ENCODE measurements around the gene OPRL1.
"Not testable (repeated sequence)": the region's sequence is repeated elsewhere in the genome, so short reads cannot be mapped to it uniquely, and the experiment has no call there.

Gene OPRL1

DNA sequence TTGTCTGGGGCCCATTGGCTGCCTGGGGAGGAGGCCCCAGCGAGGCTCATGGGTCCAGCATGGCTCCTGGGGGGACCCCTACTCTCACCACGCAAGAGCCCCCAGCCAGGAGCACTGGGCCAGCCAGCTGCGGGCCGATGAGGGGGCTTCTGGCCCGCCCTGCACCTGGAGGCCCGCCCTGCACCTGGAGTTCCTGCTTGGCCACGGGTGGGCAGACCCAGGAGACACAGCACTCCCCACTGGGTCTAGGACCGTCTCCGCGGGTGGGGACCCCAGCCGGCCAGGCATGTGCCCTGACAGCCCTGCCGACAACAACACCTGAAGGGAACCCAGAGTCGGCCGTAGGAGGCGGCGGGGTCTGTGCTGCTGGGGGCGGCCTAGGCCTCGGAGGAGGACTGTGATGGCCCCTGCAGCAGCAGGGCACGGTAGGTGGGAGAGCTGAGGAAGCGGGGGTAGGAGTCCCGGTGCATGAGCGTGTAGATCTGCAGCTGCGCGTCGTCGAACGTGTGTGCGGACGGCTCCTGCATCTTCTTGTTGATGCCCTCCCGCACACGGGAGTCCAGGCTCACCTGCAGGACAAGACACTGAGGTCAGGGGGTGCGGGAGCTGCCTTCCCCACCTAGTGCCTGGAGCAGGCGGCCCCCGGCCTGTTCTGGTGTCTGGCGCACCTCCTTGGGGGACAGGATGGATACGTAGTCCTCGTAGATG, 6.3 kb upstream of the OPRL1 start:
- DNase-seq, result no peak

DNA sequence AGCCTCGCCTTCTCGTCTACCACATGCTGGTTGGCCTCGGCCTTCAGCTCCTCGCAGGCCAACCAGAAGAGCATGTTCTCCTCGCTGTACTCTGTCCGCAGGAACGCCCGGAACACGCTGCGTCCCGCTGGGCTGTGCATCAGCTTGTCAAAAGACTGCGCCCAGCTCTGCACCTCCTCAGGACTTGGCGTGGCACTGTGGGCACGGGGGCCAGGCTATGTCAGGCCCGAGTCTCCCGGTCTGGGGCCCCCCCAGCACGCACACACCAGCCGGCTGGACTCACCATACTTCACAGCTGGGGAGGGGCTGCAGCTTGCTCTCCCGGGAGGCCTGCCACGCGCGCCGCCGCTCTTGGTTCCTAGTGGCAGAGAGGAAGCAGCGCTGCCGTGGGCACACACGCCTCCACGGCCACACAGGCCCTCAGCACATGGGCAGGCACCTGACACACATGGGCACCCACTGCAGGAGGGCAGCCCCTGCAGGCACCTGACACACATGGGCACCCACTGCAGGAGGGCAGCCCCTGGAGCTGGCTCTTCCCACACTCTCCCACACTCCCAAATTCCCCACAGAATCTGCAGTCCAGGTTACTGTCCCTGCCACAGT, 5.6 kb upstream of the OPRL1 start:
- DNase-seq, result no peak

DNA sequence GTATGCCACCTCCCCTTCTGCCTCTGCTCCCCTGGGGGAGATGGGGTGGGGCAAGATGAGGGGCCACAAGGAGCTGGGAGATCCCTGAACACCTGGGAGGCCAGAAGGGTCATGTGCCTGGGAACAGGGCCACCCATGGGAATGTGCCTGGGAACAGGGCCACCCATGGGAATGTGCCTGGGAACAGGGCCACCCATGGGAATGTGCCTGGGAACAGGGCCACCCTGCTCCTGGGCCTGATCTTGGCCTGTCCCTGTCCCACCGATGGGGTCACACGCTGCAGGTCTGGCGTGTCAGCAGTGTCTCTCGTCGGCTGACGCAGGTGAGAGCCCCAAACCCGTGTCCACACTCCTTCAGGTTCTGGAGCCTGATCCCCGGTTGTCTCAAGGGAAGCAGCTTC, 4.9 kb upstream of the OPRL1 start:
- DNase-seq, result no peak

DNA sequence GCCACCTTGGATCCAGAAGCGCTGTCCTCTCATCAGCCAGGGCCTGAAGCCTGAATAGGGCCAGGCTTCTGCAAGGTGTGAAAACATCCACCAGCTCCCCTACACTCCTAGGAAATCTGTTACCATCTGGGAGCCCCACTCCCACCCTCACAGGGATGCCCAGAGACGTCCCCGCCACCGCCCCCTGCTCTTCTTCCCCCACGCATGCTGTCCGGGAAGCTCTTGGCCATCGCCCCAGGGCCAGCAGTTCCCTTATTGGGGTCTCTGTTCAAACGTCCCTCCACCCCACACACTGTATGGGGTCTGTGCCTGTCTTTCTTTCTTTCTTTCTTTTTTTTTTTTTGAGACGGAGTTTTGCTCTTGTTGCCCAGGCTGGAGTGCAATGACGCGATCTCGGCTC, 4.3 kb upstream of the OPRL1 start:
- DNase-seq, result no peak

DNA sequence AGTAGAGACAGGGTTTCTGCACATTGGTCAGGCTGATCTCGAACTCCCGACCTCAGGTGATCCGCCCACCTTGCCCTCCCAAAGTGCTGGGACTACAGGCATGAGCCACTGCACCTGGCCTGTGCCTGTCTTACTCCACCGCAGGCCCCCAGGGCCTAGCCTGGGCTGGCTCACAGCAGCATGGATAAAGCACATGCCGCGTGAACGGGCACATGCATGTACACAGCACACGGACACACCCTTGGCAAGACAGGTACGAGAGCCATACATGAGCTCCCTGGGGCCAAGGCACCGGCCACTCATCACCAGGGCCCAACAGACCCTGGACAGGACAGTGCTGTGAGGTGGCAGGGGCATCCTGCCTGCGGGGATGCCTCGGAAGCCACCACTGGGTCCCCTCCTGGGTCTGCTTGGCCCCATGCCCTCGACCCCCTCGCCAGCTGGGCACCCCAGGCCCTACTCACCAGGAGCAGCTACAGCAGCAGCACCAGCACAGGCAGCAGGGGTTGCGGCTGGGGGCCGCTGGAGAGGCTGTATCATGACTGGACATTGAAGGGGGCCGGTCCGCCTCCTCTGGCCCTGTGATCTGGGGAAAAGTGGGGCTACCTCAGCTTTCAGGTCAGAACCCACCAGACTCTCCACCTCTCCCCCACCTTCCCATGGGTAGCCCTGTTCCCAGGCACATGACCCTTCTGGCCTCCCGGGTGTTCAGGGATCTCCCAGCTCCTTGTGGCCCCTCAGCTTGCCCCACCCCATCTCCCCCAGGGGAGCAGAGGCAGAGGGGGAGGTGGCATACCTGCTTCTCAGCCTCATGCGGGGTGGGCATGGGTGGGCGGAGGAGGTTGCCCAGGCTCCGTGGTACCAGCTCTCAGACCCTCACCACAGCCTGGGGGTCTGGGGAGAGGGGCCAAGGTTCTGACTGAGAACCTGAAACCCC, 3.6 kb upstream of the OPRL1 start:
- DNase-seq, result no peak

DNA sequence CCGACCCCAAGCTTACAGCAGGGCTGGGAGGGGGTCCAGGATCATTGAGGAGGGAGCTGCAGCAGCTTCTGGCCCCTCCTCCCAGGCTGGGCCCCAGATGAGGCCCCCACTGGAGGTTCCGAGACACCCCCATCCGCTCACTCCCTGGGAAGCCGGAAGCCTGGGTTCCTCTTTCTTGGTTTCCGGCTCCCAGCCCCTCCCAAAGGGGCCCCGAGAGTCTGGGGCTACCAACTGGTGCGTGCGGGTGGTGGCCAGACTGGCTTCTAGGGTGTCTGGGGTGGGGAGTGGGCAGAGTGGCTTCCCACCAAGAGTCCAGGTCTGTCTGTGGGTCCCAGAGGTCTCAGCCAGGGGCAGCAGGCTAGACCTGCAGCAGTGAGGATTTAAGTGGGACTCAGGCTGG, 2.8 kb upstream of the OPRL1 start:
- DNase-seq, result no peak

DNA sequence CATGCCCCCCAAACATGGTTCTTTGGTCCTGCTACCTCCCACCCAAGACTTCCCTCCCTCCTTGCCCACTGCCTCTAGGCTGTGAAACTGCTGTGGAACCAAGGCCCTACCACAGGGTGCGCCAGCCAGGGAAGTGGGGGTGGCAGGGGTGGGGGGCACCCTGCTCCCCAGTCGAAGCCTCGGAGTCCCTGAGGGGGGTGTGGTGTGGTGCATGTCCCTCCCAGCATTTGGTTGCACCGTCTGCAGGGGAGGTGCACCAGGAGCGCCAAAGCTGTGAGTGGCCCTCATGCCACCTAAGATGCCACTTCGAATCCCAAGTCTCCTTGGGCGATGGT, 2.4 kb upstream of the OPRL1 start:
- DNase-seq, result no peak

DNA sequence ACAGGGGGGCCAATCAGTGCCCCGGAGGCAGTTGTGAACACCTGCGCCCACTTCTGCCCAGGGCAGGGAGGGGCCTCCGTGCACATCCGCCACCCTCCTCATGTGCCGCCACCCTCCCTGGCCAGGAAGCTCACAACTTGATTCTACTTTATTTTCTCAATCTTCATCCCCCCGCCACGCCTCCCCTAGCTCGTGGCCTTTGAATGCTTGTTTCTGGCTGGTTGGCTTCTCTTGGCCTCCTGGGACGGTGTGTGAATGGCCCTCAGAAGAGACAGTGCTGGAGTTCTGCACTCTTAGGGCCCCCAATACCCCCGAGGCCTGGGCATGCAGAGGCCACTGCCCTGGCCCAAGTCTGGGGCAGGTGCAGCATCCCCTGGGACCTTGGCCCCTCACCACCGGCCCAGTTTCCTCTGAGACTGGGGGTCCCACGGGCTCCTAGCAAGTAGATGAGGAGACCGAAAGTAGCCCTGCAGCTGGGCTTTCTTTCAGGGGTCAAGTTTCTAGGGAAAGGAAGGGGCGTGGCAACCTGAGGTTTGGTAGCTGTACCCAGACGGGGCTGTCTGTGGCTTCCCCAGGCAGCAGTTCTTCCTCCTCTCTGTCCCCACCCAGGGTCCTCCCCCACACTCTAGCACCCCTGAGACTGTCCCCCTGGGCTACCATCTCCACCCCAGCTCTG, 1.9 kb upstream of the OPRL1 start:
- DNase-seq, result peak; percentile 44

DNA sequence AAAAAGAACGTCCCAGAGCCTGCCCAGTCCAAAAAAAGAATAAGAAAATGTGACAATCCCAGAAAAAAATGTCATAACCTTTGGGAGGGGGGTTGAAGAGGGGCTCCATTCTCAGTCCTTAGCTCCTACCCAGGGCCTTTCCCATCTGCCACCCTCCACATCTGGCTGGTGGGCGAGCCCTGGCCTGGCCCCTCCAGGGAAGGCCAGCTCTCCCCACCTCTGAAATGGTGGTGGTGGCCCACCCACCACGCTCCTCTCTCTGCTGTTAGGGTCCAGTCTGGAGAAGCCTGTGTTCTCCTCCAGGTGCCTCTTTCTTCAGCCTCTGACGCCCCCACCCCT, 979 bp upstream of the OPRL1 start:
- DNase-seq, result no peak

DNA sequence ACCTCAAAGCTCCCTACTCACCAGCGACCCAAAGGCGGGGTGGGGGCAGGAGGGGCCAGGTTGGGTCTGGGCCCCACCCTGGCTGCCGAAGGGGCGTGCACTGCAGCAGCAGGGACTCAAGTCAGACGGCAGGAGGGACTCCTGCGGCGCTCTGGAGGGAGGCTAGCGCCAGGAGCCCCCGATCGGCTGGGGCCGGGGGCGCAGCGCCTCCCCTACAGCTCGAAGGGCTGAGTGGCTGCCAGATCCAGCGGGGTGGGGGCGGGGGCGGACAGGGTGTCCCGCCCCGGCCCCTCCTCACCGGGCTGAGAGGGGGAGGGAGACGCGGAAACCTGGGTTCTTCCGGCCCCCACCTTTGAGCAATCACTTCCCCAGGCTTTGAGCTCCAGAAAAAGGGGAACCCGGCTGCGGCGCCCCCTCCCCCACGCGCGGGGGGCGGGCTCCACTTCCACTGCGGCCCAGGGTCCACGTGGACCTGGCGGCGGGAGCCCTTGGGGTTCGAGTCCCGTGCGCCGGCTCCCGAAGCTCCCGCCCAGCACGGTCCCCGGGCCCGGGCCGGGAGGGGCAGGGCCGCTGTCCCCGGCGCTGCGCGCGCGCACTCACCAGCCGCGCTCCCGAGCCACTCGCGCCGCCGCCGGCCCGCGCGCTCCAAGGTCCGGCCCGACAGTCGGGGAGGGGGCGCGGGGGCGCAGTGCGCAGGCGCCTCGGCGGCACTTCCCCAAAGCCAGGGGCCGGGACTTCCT, 439 bp upstream of the OPRL1 start, which contains the start of gene RGS19:
RGS19 (minus strand) TSS at position 246 of the 740 bp plus-strand sequence. CDS start 2,632 bp downstream, outside the sequence.
- DNase-seq, result peak; percentile 62

DNA sequence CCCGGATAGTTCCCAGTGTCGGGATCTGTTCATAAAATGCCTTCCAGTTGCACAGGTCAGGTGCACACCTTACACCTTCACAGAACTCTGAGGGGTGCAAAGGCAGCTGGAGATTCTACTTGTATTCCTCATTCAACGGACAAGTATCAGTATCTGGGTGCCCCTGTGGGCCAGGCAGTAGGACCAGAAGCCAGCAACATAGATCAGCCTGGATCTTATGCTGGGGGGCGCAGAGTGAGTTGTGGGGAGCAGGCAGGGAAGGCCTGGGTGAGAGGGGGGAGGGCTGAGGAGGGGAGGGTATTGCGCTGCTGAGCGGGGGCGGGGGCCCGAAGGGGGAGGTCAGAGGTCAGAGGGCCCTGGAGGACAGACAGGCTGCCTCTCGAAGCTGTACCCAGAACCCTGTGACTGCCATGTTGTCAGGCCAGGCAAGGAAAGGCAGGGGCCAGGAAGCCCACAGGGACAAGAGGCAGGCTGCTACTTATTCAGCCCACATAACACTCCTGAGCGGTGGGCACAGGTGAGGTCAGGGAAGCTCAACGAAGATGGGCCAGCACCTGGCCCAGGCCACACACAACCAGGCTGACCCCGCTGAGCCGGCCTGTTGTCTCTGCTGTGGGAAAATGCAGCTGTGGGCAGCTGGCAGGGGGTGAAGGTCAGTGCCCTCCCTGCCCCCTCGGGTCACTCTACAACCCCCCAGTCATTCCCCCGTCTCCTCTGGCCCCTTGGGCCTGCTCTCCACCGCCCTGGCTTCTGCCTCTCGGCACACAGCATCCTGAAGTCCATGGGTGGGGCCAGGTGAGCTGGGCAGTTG, 1.1 kb downstream of the OPRL1 start:
- DNase-seq, result no peak

DNA sequence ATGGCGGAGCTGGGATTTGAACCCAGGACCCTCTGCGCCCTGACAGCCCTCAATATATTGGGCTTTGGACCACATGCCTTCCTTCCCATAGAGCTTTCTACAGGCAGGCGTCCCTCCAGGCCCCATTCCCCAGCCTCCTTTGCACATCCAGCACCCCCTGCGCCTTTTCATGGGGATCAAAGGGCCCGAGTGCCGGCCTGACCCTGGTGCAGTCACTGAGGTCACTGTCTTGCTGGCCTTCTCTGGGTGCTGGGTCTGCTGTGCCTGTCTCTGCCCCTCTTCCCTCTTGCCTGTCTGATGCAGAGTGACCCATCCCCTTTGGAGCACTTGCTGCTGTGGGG, 1.7 kb downstream of the OPRL1 start:
- no peak for DNase-seq

DNA sequence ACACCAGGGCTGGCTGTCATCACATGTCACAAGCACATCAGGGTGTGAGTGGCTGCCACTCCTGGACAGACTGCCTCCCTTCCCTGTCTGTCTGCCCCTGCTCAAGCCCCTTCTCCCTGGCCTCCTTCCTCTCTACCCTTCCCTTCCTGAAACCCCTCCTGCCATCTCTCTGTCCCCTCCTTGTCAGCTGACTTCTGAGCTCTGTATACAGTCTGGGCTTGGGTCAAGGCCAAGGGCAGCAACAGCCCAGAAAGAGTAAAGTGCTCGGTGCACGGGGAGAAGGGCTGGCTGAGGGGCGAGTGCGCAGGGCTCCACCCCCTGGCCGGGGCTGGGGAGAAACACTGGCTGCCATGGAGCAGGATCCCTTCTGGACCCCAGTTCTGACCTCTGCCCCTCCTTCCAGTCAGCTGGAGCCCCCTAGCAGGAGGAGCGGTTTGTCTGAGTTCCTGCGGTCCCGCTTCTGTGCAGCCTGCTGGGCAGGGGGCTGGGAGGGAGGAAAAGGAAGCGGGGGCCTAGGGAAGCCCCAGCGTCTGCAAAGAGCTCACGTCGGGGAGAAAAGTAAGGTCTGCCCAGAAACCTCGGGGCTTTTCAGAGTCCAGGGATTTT, 2.3 kb downstream of the OPRL1 start:
- DNase-seq, result no peak

DNA sequence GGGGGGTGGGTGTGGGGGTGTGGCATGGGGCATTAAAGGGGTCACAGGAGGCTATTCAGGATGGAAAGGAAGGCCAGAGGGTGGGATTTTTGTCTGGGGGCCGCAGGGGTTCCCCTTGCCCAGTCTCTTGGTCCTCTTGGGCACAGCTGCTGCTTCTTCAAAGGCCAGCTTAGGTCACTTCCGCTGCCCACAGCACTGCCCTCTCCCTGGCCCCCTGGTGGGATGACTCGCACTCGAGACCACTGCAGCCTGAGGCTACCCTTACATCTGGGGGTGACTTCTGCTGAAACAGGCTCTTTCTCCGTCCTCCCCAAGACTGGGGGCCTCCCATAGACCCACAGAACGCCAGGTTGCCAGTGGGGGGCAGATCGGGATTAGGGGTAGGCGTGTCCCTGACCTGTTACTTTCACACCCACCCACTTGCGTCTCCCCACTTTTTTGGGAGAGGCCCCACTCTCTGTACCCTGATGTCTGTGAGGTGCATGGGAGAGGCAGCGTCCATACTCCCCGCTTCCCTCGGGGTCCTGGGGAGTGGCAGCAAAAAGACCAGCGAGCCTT, 3.0 kb downstream of the OPRL1 start:
- no peak for DNase-seq

DNA sequence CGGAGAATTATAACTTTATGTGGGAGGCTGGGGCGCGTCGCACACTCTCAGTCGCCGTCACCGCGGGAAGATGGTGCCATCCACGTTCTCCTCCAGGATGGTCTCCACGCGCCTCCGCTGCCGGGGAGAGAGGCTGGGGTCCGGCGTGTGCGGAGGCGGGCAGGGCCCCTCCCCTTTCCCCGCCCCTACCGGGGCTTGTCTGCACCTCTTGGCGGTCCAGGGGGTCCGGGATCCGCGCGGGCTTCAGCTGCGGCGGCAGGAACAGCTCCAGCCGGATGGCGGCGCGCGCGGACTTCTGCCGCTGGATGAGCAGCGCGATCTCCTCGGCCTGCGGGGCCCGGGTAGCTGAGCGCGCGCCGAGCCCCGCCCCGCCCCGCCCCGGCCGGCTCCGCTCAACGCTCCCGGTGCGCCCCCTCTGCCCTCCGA, 3.5 kb downstream of the OPRL1 start:
- DNase-seq, result peak; percentile 74

DNA sequence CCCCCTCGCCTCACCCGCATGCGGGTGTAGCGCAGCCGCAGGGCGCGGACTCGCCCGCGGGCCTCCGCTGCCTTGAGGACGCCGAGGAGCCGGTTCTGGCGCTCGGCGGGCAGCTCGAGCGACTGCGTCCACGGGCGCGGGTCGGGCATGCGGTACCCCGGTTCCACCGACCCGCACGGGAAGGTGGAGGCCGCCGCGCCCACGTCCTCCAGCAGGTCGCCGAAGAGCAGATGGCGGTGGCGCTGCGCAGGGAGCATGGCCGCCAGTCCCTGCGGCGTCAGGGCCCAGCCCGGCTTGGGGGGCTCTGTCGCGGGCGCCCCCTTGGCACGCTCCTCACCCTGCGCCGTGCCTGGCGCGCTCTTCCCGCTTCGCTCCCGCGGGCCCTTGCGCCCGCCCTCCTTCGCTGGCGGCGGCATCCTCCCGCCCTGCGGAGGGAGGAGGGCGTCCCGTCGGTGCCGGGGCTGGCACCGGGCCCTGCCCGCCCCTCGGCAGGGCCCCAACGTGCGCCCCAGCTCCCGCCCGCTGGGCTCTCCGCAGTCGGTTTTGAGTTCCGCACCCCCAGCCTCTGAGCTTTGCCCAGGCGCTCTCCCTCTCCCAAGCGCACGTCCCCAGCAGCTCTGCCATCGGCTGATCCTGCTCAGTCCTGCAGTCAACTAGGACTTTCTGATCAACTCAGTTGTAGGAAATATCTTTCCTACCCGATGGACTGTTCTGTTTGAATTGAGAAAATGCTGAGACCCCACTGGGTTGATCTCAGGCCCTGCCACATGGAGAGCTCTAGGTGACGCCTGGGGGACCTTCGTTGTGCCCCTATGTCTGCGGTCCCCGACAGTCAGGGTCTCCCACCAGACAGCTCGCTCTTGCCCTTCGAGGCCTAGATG, 4.2 kb downstream of the OPRL1 start, which contains the start of gene LKAAEAR1:
LKAAEAR1 (minus strand) TSS at position 595 of the 881 bp plus-strand sequence; CDS start at position 416, 179 bp downstream.
- no peak for DNase-seq

DNA sequence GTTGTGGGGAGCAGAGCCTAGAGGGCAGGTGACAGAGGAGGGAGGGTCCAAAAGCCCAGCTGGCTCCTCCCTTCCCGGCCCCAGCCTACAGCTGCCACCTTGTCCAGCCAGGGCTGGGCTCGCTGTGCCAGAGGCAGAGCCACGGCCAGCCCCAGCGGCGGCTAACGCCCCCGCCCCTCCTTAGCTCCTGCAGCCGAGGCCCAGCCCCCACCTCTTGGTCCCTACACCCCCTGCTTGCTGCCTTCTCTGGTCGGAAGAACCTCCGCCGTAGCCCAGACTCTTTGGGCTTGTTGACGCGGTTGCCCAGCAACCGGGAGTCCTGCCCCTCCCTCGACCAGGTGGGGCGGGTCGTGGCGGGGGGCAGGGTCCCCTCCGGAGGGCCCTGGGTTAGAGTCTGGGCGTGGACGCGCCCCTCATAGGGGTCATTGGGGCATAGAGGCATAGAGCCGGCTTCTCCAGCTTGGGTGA, 4.8 kb downstream of the OPRL1 start:
- DNase-seq, result no peak

DNA sequence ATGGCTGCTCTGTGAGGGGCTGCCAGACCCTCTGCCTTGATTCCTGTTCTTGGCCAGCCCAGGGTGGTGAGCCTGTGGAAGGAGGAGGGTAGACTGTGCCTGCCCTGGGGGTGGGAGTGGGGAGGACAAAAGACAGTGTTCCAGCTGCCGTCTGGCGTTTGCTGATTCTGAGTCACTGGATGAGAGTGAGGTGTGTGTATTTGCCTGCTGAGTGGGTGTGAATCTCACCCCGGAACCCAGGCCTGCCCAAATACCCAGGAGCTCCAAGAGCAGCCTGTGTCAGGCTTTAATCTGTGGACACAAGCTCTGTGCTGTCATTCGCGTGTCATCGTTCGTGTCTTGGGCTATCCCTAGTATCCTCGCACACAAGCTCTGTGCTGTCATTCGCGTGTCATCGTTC, 6.9 kb downstream of the OPRL1 start:
- no peak for DNase-seq

DNA sequence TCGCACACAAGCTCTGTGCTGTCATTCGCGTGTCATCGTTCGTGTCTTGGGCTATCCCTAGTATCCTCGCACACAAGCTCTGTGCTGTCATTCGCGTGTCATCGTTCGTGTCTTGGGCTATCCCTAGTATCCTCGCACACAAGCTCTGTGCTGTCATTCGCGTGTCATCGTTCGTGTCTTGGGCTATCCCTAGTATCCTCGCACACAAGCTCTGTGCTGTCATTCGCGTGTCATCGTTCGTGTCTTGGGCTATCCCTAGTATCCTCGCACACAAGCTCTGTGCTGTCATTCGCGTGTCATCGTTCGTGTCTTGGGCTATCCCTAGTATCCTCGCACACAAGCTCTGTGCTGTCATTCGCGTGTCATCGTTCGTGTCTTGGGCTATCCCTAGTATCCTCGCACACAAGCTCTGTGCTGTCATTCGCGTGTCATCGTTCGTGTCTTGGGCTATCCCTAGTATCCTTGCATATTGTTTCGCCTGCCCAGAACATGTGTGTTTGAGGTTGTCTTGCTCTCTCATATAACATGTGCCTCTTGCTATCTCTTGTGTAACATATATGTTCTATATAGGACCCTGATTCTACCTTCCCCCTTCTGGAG, 7.4 kb downstream of the OPRL1 start:
- not testable (repeated sequence) for DNase-seq

Measured in stimulated activated CD4-positive, alpha-beta T cell treated with anti-CD3 and anti-CD28 coated beads, Interleukin-4, amount 100 ng/mL, for 1 hour (primary cell).